ENCODE results near the gene LIPJ. TPM values are rescaled to one million over a fixed set of nuclear protein-coding genes. Genes with fewer than 3 reads are reported as not detected.

LIPJ gene, protein sequence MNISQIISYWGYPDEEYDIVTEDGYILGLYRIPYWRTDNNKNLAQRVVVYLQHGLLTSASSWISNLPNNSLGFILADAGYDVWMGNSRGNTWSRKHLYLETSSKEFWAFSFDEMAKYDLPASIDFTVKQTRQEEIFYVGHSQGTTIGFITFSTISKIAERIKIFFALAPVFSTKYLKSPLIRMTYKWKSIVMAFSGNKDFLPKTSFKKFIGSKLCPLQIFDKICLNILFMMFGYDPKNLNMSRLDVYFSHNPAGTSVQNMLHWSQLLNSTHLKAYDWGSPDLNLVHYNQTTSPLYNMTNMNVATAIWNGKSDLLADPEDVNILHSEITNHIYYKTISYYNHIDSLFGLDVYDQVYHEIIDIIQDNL
- total RNA-seq = 0.07 TPM in 1 of 2 replicates, not detected in the other

DNA sequence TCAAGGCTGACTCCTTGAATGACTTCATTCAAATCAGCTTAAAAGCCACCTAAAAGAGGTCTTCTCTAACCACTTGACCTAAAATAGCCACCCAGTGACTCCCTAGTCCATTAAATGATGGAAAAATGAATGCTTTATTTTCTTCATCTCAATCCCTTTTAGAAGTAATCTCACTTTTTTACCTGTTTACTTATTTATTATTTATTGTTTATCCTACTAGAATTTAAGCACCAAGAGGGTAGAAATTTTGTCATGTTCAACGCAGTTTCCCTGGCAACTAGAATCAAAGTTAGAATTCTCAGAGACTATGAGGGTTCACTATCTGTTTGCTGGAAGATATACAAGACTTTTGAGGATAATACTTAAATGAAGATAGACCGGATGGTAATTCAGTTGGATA lies at the start of gene LIPJ:
TSS of gene LIPJ (plus strand) at position 301 of the 400 bp plus-strand sequence. CDS start 3,926 bp downstream, outside the sequence.

DNA sequence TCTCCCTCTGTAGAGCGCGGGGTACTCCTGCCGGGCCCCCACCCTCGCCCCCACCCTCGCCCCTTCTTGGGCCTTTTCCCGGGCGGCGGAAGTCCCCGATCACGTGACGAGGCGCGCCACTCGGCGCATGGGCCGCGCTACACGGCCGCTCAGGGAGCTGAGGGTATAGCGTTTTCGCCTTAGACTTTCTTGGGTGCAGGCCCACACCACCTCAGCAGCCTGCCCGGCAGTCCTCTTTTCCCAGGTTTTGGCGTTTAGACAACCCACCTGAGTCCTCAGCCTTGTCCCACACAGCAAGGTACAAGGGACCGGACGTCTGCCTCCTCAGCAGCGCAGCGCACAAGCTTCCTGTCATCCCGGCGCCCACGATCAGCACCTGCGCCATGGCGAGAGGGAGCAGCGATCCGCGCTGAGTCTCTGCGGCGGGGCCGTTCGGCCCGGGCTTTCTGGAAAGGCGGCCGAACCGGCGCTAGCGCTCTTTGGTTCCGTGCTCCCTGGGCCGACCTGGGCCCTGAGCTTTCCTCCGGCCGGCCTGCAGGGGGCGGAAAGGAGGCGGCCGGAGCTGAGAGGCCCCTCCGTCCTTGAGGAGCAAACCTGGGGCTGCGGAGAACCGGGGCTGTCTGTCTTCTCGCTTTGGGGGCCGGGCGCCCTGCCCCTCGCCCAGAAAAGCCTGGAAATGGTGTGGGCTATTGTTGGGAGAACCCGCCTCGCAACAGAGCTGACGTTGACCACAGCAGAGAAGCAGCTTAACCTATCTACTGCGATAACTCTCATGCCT lies 3.6 kb upstream of the LIPJ start, which contains the start of gene RNLS:
TSS of gene RNLS (minus strand) at position 513 of the 778 bp plus-strand sequence.

Small RNA genes lying within 50 kb of the gene (small RNA-seq; reads per million reads assigned to genes)
- not detected for gene RF00019

Other genes with a start within 250 kb of the LIPJ start
- gene RNLS, start 3.4 kb upstream of the LIPJ start, total RNA-seq = 3.2 and 5.7 TPM in 2 replicates
- not detected in 2 replicates for gene LIPF, start 77.7 kb downstream of the LIPJ start, total RNA-seq
- gene LIPK, start 119.5 kb downstream of the LIPJ start, total RNA-seq = not detected in 2 replicates
- not detected in 2 replicates for gene LIPN, start 173.3 kb downstream of the LIPJ start, total RNA-seq
- not detected in 2 replicates for gene LIPM, start 216.0 kb downstream of the LIPJ start, total RNA-seq